Measurements from ENCODE around the gene ATOX1.
A peak's percentile ranks its signal among the peaks of the same experiment; 100 is the strongest.
"Not testable (repeated sequence)": the region's sequence is repeated elsewhere in the genome, so short reads cannot be mapped to it uniquely, and the experiment has no call there.

Gene ATOX1

GRCh38 chr5:151733358-151734063, 24.9 kb downstream of the ATOX1 start:
- no peak for FAIRE-seq

GRCh38 chr5:151730381-151730780, 28.1 kb downstream of the ATOX1 start:
- FAIRE-seq, result no peak

- FAIRE-seq, result not testable (repeated sequence)
Observed at GRCh38 chr5:151729597-151729996, 28.8 kb downstream of the ATOX1 start.

GRCh38 chr5:151724360-151724759, 34.1 kb downstream of the ATOX1 start:
- no peak for FAIRE-seq

- FAIRE-seq, result no peak
Observed at GRCh38 chr5:151722546-151722945, 35.9 kb downstream of the ATOX1 start.

GRCh38 chr5:151721812-151722391, 36.5 kb downstream of the ATOX1 start:
- FAIRE-seq, result no peak

- no peak for FAIRE-seq
Observed at GRCh38 chr5:151721087-151721646, 37.3 kb downstream of the ATOX1 start.

- FAIRE-seq, result no peak
Observed at GRCh38 chr5:151720215-151720614, 38.2 kb downstream of the ATOX1 start.

- FAIRE-seq, result no peak
Observed at GRCh38 chr5:151719228-151720000, 39.0 kb downstream of the ATOX1 start.

- no peak for FAIRE-seq
Observed at GRCh38 chr5:151718646-151719045, 39.8 kb downstream of the ATOX1 start.

- no peak for FAIRE-seq
Observed at GRCh38 chr5:151718153-151718552, 40.3 kb downstream of the ATOX1 start.

GRCh38 chr5:151717416-151717815, 41.0 kb downstream of the ATOX1 start:
- no peak for FAIRE-seq

GRCh38 chr5:151709109-151709735, 49.2 kb downstream of the ATOX1 start:
- no peak for FAIRE-seq

- peak; percentile 46 for FAIRE-seq
Observed at GRCh38 chr5:151708126-151708525, 50.3 kb downstream of the ATOX1 start.

GRCh38 chr5:151707567-151707966, 50.9 kb downstream of the ATOX1 start:
- FAIRE-seq, result peak; percentile 58

- FAIRE-seq, result no peak
Observed at GRCh38 chr5:151706906-151707305, 51.5 kb downstream of the ATOX1 start.

GRCh38 chr5:151703780-151704179, 54.7 kb downstream of the ATOX1 start:
- FAIRE-seq, result no peak

GRCh38 chr5:151703227-151703626, 55.2 kb downstream of the ATOX1 start:
- no peak for FAIRE-seq

- no peak for FAIRE-seq
Observed at GRCh38 chr5:151700820-151701219, 57.6 kb downstream of the ATOX1 start.

- FAIRE-seq, result no peak
Observed at GRCh38 chr5:151700296-151700695, 58.1 kb downstream of the ATOX1 start.

- FAIRE-seq, result peak; percentile 99
Observed at GRCh38 chr5:151699071-151699901, 59.1 kb downstream of the ATOX1 start.

- FAIRE-seq, result not testable (repeated sequence)
Observed at GRCh38 chr5:151698081-151698480, 60.4 kb downstream of the ATOX1 start.

Data from endometrium (tissue), 2 donors.